ENCODE data around the gene TBCD.
A peak's percentile ranks its signal among the peaks of the same experiment; 100 is the strongest.

The TBCD gene

DNA sequence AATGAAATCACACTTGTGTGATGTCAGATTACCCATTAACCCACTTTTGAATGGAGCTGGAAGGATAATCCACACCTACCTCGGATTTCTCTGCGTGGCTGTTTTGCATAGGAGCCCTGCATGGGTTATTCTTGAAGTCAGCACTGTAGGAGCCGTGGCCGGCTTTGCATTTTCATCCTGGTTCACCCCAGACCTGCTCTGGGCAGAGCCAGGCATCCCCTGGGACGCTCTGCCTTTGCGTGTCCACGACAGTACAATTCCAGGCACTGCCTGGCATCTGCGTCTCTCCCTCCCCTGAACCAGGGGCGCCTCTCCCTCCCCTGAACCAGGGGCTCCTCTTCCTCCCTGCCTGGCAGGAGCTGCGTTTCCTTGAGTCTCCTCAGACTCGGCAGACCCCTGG, 117.7 kb downstream of the TBCD start:
- DNase-seq (ENCODE audit: low spot score) (no peak), ATAC-seq (ENCODE audit: low read depth) (no peak)
- H3K36me3 ChIP-seq (ENCODE audit: low read depth): peaks cover 9% of the 10 kb centered on the region
- no peak for TF ChIP-seq CTCF (IDR thresholded peaks at IDR 0.05; ENCODE audit: poor library complexity, severe bottlenecking)
- H3K27me3 ChIP-seq (ENCODE audit: insufficient read depth, poor library complexity, severe bottlenecking): no peaks in the 10 kb centered on the region
- no peak overlapping the region for H3K27ac ChIP-seq (ENCODE audit: poor library complexity, severe bottlenecking)
- no peaks in the 10 kb centered on the region for H3K9me3 ChIP-seq (ENCODE audit: severe bottlenecking)
- no peak overlapping the region for H3K4me3 ChIP-seq (ENCODE audit: severe bottlenecking)
- H3K4me1 ChIP-seq (ENCODE audit: insufficient read depth, poor library complexity, severe bottlenecking): peaks cover 7% of the 10 kb centered on the region

DNA sequence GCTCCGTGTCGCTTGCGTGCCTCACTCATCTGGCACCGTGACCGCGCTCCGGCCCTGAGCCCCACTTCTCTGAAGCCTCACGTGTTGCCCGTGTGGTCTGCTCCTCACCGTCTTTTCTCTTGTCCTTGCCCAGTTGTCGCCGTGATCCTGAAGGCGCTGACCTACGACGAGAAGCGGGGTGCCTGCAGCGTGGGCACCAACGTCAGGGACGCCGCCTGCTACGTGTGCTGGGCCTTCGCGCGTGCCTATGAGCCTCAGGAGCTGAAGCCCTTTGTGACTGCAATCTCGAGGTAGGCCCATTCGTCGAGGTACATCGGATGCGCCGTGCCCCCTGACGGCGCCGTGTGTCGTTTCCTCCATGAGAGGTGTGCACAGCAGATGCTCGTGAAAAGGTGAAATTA, 118.2 kb downstream of the TBCD start:
- peaks cover 12% of the 10 kb centered on the region for H3K4me1 ChIP-seq (ENCODE audit: insufficient read depth, poor library complexity, severe bottlenecking)
- peaks cover 9% of the 10 kb centered on the region for H3K36me3 ChIP-seq (ENCODE audit: low read depth)
- ATAC-seq (ENCODE audit: low read depth) (no peak), DNase-seq (ENCODE audit: low spot score) (no peak)
- no peak for TF ChIP-seq CTCF (IDR thresholded peaks at IDR 0.05; ENCODE audit: poor library complexity, severe bottlenecking)
- no peaks in the 10 kb centered on the region for H3K9me3 ChIP-seq (ENCODE audit: severe bottlenecking)
- H3K27ac ChIP-seq (ENCODE audit: poor library complexity, severe bottlenecking): no peak overlapping the region
- H3K4me3 ChIP-seq (ENCODE audit: severe bottlenecking): no peak overlapping the region
- no peaks in the 10 kb centered on the region for H3K27me3 ChIP-seq (ENCODE audit: insufficient read depth, poor library complexity, severe bottlenecking)

DNA sequence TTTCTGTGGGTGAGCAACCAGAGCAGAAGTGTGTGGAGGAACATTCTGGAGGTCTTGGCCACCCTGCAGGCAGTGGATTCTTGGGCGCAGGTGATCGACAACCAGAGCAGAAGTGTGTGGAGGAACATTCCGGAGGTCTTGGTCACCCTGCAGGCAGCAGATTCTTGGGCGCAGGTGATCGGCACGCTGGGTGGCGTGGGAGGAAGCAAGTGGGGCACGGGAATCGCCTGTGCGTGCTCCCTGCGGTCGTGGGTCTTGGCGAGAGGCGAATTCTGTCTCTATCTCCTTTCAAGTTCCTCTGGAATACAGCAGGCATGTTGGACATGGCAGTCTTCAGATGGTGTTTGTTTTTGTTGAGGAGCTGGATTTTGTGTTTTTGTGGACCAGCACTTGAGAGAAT, 118.7 kb downstream of the TBCD start:
- Histone ChIP-seq H3K4me3 (ENCODE audit: severe bottlenecking) (no peak overlapping the region), H3K36me3 (ENCODE audit: low read depth) (peaks cover 9% of the 10 kb centered on the region), H3K27me3 (ENCODE audit: insufficient read depth, poor library complexity, severe bottlenecking) (no peaks in the 10 kb centered on the region), H3K4me1 (ENCODE audit: insufficient read depth, poor library complexity, severe bottlenecking) (peaks cover 16% of the 10 kb centered on the region), H3K27ac (ENCODE audit: poor library complexity, severe bottlenecking) (no peak overlapping the region), H3K9me3 (ENCODE audit: severe bottlenecking) (no peaks in the 10 kb centered on the region)
- DNase-seq (ENCODE audit: low spot score): no peak
- TF ChIP-seq CTCF (IDR thresholded peaks at IDR 0.05; ENCODE audit: poor library complexity, severe bottlenecking): no peak
- ATAC-seq (ENCODE audit: low read depth): no peak

GRCh38 chr17:82871056-82871775, 119.4 kb downstream of the TBCD start:
- no peak for ATAC-seq (ENCODE audit: low read depth)
- H3K4me1 ChIP-seq (ENCODE audit: insufficient read depth, poor library complexity, severe bottlenecking): peaks cover 23% of the 10 kb centered on the region
- no peaks in the 10 kb centered on the region for H3K27me3 ChIP-seq (ENCODE audit: insufficient read depth, poor library complexity, severe bottlenecking)

More at GRCh38 chr17:82871056-82871775, 119.4 kb downstream of the TBCD start:
- no peak for TF ChIP-seq CTCF (IDR thresholded peaks at IDR 0.05; ENCODE audit: poor library complexity, severe bottlenecking)
- no peak overlapping the region for H3K27ac ChIP-seq (ENCODE audit: poor library complexity, severe bottlenecking)
- H3K9me3 ChIP-seq (ENCODE audit: severe bottlenecking): no peaks in the 10 kb centered on the region
- no peak overlapping the region for H3K4me3 ChIP-seq (ENCODE audit: severe bottlenecking)
- peak; percentile 41 for DNase-seq (ENCODE audit: low spot score)
- H3K36me3 ChIP-seq (ENCODE audit: low read depth): peaks cover 9% of the 10 kb centered on the region

Measured in RWPE2 (cell line).